ENCODE results near the gene FCER2.

GRCh38 chr19:7680606-7681339 is 21.2 kb downstream of the FCER2 start, which contains the start of gene TRAPPC5:
- TF ChIP-seq CTCF (IDR thresholded peaks at IDR 0.05) (peak; percentile 52 to 99 (median 99)), POLR2A (IDR thresholded peaks at IDR 0.05) (peak in 2 of 3 donors; percentile 41 to 54)
